Measurements from ENCODE around the gene POLK.

DNA sequence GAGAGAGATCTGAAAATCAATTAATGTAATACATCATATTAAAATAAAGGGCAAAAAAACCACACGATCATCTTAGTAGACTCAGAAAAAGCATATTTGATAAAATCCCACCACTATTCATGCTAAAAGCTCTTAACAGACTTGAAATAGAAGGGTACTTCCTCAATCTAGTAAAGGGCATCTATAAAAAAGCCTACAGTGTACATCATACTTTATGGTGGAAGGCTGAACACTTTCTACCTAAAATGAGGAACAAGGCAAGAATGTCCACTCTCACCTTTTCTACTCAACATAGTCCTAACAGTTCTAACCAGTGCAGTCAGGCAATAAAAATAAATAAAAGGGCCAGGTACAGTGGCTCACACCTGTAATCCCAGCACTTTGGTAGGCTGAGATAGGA lies 38.9 kb downstream of the POLK start:
- no peak for TF ChIP-seq EZH2 (IDR thresholded peaks at IDR 0.05; ENCODE audit: low read depth)
- TF ChIP-seq, protein P1, sequence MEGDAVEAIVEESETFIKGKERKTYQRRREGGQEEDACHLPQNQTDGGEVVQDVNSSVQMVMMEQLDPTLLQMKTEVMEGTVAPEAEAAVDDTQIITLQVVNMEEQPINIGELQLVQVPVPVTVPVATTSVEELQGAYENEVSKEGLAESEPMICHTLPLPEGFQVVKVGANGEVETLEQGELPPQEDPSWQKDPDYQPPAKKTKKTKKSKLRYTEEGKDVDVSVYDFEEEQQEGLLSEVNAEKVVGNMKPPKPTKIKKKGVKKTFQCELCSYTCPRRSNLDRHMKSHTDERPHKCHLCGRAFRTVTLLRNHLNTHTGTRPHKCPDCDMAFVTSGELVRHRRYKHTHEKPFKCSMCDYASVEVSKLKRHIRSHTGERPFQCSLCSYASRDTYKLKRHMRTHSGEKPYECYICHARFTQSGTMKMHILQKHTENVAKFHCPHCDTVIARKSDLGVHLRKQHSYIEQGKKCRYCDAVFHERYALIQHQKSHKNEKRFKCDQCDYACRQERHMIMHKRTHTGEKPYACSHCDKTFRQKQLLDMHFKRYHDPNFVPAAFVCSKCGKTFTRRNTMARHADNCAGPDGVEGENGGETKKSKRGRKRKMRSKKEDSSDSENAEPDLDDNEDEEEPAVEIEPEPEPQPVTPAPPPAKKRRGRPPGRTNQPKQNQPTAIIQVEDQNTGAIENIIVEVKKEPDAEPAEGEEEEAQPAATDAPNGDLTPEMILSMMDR (conservative IDR thresholded peaks at IDR 0.05): no peak
